Gastroesophageal sphincter (tissue), 3 donors: ENCODE results near the gene C20orf202.

Experiments
- CTCF ChIP-seq, 4 experiments: fragments of 200-600 bp in 2 of 4; fragments of 450-650 bp in 2 of 4; sonication (generic) in 1 of 4; IDR thresholded peaks; one replicate each; pipeline ENCODE4 v1.5.1; 2017 to 2019; ENCODE audit warnings: antibody characterized with exemption in 4 of 4, mild to moderate bottlenecking in 2 of 4, moderate library complexity in 2 of 4
- POLR2A ChIP-seq, 2 donors: fragments of 450-650 bp; IDR thresholded peaks; one replicate each; pipeline ENCODE4 v1.6.1; 2017; ENCODE audit warnings: antibody characterized with exemption in 2 of 2, mild to moderate bottlenecking in 2 of 2, moderate library complexity in 1 of 2
- POLR2AphosphoS5 ChIP-seq: sonication (generic); formaldehyde crosslinking; IDR thresholded peaks from one replicate; pipeline ENCODE4 v1.6.1; 2017; ENCODE audit warnings: antibody characterized with exemption

- TF ChIP-seq CTCF (IDR thresholded peaks at IDR 0.05) (no peak), POLR2A (IDR thresholded peaks at IDR 0.05) (no peak), POLR2AphosphoS5 (no peak)
Observed at GRCh38 chr20:1212023-1212422, 8.8 kb downstream of the C20orf202 start.
